Effector memory CD4-positive, alpha-beta T cell (primary cell): ENCODE measurements around the gene ACD.

Experiments
- DNase-seq, 3 donors: peaks; one replicate each; pipeline ENCODE4 v3.0.0-alpha.2; 2020
- H3K27ac ChIP-seq: 2 replicates; pipeline ENCODE4 v1.7.0; 2013; ENCODE audit warnings: mild to moderate bottlenecking, low read length, moderate library complexity; ENCODE audit not compliant: insufficient read depth, poor library complexity, severe bottlenecking
- H3K27me3 ChIP-seq: replicated peaks from 2 replicates; pipeline ENCODE4 v1.7.0; 2013; ENCODE audit warnings: mild to moderate bottlenecking, low read length; ENCODE audit not compliant: insufficient read depth, control insufficient read depth, poor library complexity, severe bottlenecking
- H3K36me3 ChIP-seq: 2 replicates; pipeline ENCODE4 v1.7.0; 2013; ENCODE audit warnings: mild to moderate bottlenecking, low read length, moderate library complexity; ENCODE audit not compliant: control insufficient read depth, insufficient read depth
- H3K4me1 ChIP-seq: 2 replicates; pipeline ENCODE4 v1.7.0; 2013; ENCODE audit warnings: low read length, mild to moderate bottlenecking; ENCODE audit not compliant: control insufficient read depth, insufficient read depth, poor library complexity, severe bottlenecking
- H3K4me3 ChIP-seq: 2 replicates; pipeline ENCODE4 v1.7.0; 2013; ENCODE audit warnings: low read length, low read depth, mild to moderate bottlenecking; ENCODE audit not compliant: insufficient read depth, poor library complexity, severe bottlenecking
- H3K9me3 ChIP-seq: 2 replicates; pipeline ENCODE4 v1.7.0; 2013; ENCODE audit warnings: mild to moderate bottlenecking, low read length, moderate library complexity; ENCODE audit not compliant: control insufficient read depth

The ACD gene

GRCh38 chr16:67662653-67663010, 2.6 kb upstream of the ACD start:
- H3K27me3 ChIP-seq = no peaks in the 10 kb centered on the region
- H3K27ac ChIP-seq = no peak overlapping the region
- H3K36me3 ChIP-seq = peaks cover 9% of the 10 kb centered on the region
- no peak for DNase-seq
- no peak overlapping the region for H3K4me3 ChIP-seq
- no peaks in the 10 kb centered on the region for H3K9me3 ChIP-seq
- peaks cover 44% of the 10 kb centered on the region for H3K4me1 ChIP-seq

- H3K4me1 ChIP-seq = peaks cover 38% of the 10 kb centered on the region
- H3K27ac ChIP-seq = no peak overlapping the region
- peaks cover 12% of the 10 kb centered on the region for H3K36me3 ChIP-seq
- H3K9me3 ChIP-seq = no peaks in the 10 kb centered on the region
- DNase-seq = no peak
- H3K27me3 ChIP-seq = no peaks in the 10 kb centered on the region
- no peak overlapping the region for H3K4me3 ChIP-seq
Measured at GRCh38 chr16:67661886-67662652, 2.0 kb upstream of the ACD start.

- Histone ChIP-seq H3K27me3 (no peaks in the 10 kb centered on the region), H3K27ac (peak overlapping the region; percentile 93), H3K36me3 (peaks cover 18% of the 10 kb centered on the region), H3K4me1 (peaks cover 35% of the 10 kb centered on the region), H3K4me3 (peak overlapping the region; percentile 51), H3K9me3 (no peaks in the 10 kb centered on the region)
- no peak for DNase-seq
Measured at GRCh38 chr16:67661101-67661761, 1.2 kb upstream of the ACD start.

- no peaks in the 10 kb centered on the region for H3K9me3 ChIP-seq
- peak; percentile 92 to 96 (median 95) for DNase-seq
- peak within 1 kb of the TSS; percentile 93 for H3K27ac ChIP-seq
- H3K36me3 ChIP-seq = peaks cover 24% of the 10 kb centered on the region
- peak within 1 kb of the TSS; percentile 88 for H3K4me3 ChIP-seq
- H3K27me3 ChIP-seq = no peaks in the 10 kb centered on the region
- peaks cover 28% of the 10 kb centered on the region for H3K4me1 ChIP-seq
Measured at GRCh38 chr16:67660564-67661028, 536 bp upstream of the ACD start, which contains the start of gene PARD6A. TSS of gene PARD6A (plus strand) at chr16:67660960. CDS start at chr16:67661039, 79 bp downstream.

GRCh38 chr16:67658849-67659674, 998 bp downstream of the ACD start:
- no peak for DNase-seq
- H3K36me3 ChIP-seq = peaks cover 40% of the 10 kb centered on the region
- peak overlapping the region; percentile 93 for H3K27ac ChIP-seq
- H3K4me1 ChIP-seq = peaks cover 28% of the 10 kb centered on the region
- H3K9me3 ChIP-seq = no peaks in the 10 kb centered on the region
- peak overlapping the region; percentile 88 for H3K4me3 ChIP-seq
- H3K27me3 ChIP-seq = no peaks in the 10 kb centered on the region

GRCh38 chr16:67657751-67658518, 2.1 kb downstream of the ACD start:
- no peak overlapping the region for H3K27ac ChIP-seq
- no peaks in the 10 kb centered on the region for H3K27me3 ChIP-seq
- no peak overlapping the region for H3K4me3 ChIP-seq
- no peaks in the 10 kb centered on the region for H3K9me3 ChIP-seq
- H3K36me3 ChIP-seq = peaks cover 44% of the 10 kb centered on the region
- H3K4me1 ChIP-seq = peaks cover 28% of the 10 kb centered on the region
- no peak for DNase-seq

- no peaks in the 10 kb centered on the region for H3K27me3 ChIP-seq
- H3K4me1 ChIP-seq = peaks cover 28% of the 10 kb centered on the region
- H3K9me3 ChIP-seq = no peaks in the 10 kb centered on the region
- H3K36me3 ChIP-seq = peaks cover 47% of the 10 kb centered on the region
- no peak for DNase-seq
- H3K27ac ChIP-seq = no peak overlapping the region
- no peak overlapping the region for H3K4me3 ChIP-seq
Measured at GRCh38 chr16:67657017-67657608, 2.9 kb downstream of the ACD start.

GRCh38 chr16:67656344-67657016, 3.6 kb downstream of the ACD start:
- Histone ChIP-seq H3K27ac (no peak overlapping the region), H3K27me3 (no peaks in the 10 kb centered on the region), H3K9me3 (no peaks in the 10 kb centered on the region), H3K36me3 (peaks cover 53% of the 10 kb centered on the region), H3K4me3 (no peak overlapping the region), H3K4me1 (peaks cover 25% of the 10 kb centered on the region)
- no peak for DNase-seq

- no peak overlapping the region for H3K4me3 ChIP-seq
Measured at GRCh38 chr16:67655363-67655762, 4.7 kb downstream of the ACD start.

More at GRCh38 chr16:67655363-67655762, 4.7 kb downstream of the ACD start:
- Histone ChIP-seq H3K9me3 (no peaks in the 10 kb centered on the region), H3K27me3 (no peaks in the 10 kb centered on the region), H3K4me1 (peaks cover 16% of the 10 kb centered on the region), H3K27ac (no peak overlapping the region), H3K36me3 (peaks cover 64% of the 10 kb centered on the region)
- DNase-seq = no peak
